MM.1S (cell line): ENCODE data around the gene EEF1B2.

Experiments
- EZH2 ChIP-seq: fragments of 300-600 bp; sonication (generic); optimal IDR thresholded peaks from 2 replicates; pipeline ENCODE3; 2017; ENCODE audit warnings: low read depth, mild to moderate bottlenecking, antibody characterized with exemption, low read length, mixed read lengths
- EZH2phosphoT487 ChIP-seq: fragments of 300-600 bp; sonication (generic); IDR thresholded peaks from 2 replicates; pipeline ENCODE4 v1.6.1; 2018; ENCODE audit warnings: antibody characterized with exemption, low read length
- TF ChIP-seq, protein P1 (sequence below): fragments of 300-600 bp; sonication (generic); IDR thresholded peaks from 2 replicates; pipeline ENCODE4 v1.5.1; 2016; ENCODE audit warnings: antibody characterized with exemption, low read length, mixed read lengths

DNA sequence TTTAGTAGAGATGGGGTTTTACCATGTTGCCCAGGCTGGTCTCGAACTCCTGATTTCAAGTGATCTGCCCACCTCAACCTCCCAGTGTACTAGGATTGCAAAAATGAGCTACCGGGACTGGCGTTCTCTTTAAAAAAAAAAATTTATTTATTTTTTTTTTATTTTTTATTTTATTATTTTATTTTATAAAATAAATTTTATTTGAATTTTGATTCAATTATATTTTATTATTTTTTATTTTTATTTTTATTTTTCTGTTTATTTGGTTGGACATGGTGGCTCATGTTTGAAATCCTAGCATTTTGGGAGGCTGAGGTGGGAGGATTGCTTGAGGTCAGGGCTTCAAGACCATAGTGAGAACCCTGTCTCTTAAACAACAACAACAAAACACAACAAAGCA is 32.5 kb downstream of the EEF1B2 start:
- TF ChIP-seq, protein P1, sequence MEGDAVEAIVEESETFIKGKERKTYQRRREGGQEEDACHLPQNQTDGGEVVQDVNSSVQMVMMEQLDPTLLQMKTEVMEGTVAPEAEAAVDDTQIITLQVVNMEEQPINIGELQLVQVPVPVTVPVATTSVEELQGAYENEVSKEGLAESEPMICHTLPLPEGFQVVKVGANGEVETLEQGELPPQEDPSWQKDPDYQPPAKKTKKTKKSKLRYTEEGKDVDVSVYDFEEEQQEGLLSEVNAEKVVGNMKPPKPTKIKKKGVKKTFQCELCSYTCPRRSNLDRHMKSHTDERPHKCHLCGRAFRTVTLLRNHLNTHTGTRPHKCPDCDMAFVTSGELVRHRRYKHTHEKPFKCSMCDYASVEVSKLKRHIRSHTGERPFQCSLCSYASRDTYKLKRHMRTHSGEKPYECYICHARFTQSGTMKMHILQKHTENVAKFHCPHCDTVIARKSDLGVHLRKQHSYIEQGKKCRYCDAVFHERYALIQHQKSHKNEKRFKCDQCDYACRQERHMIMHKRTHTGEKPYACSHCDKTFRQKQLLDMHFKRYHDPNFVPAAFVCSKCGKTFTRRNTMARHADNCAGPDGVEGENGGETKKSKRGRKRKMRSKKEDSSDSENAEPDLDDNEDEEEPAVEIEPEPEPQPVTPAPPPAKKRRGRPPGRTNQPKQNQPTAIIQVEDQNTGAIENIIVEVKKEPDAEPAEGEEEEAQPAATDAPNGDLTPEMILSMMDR: no peak
- TF ChIP-seq EZH2 (no peak), EZH2phosphoT487 (no peak)
